HG02763 (cell line): Measurements from ENCODE around the gene C1orf146.
"Not testable (repeated sequence)": the region's sequence is repeated elsewhere in the genome, so short reads cannot be mapped to it uniquely, and the experiment has no call there.

Experiments used
- ATAC-seq: cut with Tn5 transposase; IDR thresholded peaks from one replicate; pipeline ENCODE4 v1.9.1; 2021; ENCODE audit warnings: mild to moderate bottlenecking, moderate library complexity; ENCODE audit not compliant: unreplicated experiment

Gene C1orf146

GRCh38 chr1:92273039-92273438, 55.3 kb downstream of the C1orf146 start:
- ATAC-seq: no peak

DNA sequence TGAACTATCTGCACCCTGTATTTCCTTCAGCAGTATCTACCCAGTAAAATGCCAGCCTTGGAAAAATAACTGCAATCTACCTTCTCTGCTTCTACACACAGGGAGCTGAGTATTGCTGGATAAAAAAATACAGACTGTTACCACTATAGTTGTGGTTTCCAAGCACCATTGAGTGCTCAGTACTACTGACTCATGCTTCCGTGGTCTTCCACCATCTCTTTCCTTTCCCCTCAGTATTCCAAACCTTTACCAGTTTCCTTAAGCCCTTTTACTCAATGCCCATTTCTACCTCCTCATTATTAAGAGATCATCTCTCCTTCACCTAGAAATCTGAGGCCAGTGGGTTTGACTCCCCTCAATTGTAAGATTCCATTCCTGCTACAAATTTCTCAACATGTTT, 57.2 kb downstream of the C1orf146 start:
- ATAC-seq: no peak

- ATAC-seq: no peak
These were observed 58.4 kb downstream of the C1orf146 start for GRCh38 chr1:92276082-92276481.

- no peak for ATAC-seq
These were observed 59.5 kb downstream of the C1orf146 start for GRCh38 chr1:92277105-92277723.

- not testable (repeated sequence) for ATAC-seq
These were observed 62.1 kb downstream of the C1orf146 start for GRCh38 chr1:92279781-92280180.

GRCh38 chr1:92281411-92281810, 63.7 kb downstream of the C1orf146 start:
- not testable (repeated sequence) for ATAC-seq

DNA sequence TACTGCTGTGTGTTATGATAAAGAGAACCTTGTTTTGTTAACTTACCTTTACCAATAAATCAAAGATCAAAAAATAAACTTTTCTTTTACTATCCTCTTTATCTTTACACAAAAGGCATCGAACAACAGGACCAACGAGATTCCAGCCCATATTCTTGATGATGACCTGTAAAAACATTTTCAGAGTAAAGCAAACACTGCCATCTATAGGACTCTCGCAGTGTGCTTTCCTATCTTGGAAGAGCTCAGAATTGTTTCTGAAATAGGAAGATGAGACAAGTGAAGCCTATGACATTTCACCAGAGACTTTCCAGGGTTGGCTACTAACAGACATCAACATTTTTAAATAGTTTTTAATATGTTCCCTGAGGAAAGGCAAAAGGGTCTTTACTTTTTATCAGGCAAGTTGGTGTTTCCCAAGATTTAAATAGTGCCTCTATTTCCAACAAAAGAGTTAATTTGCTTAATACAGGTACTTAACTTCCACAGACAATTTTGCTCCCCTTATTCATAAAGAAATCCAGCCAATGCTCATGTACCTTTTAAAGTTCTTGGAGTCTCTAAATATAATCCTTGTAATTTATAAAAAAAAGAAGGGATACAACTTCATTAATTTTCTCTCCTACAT, 73.8 kb downstream of the C1orf146 start:
- ATAC-seq: no peak
